K562 (cell line): ENCODE measurements around the gene AMH. TPM values are rescaled to one million over a fixed set of nuclear protein-coding genes. Genes with fewer than 3 reads are reported as not detected.

ENCODE experiments used
- BDP1 ChIP-seq: IDR thresholded peaks from 3 replicates; pipeline ENCODE4 v1.6.1; 2011; ENCODE audit not compliant: insufficient read length, insufficient read depth
- E4F1 ChIP-seq: fragments of 250-450 bp; sonication (Bioruptor Pico); IDR thresholded peaks from 2 replicates; pipeline ENCODE4 v1.5.0; 2021; ENCODE audit warnings: mild to moderate bottlenecking, borderline replicate concordance
- FOXA1 ChIP-seq: fragments of 450-650 bp; IDR thresholded peaks from 2 replicates; pipeline ENCODE4 v1.6.1; 2016; ENCODE audit warnings: mild to moderate bottlenecking, borderline replicate concordance
- MYNN ChIP-seq, 2 experiments: sonication (generic); formaldehyde crosslinking in 1 of 2; IDR thresholded peaks; 2 replicates each; pipeline versions ENCODE4 v1.5.0 to v1.6.1; 2016 to 2020; ENCODE audit warnings: antibody characterized with exemption in 1 of 2, missing genetic modification reagents in 1 of 2
- PML ChIP-seq: IDR thresholded peaks from 2 replicates; pipeline ENCODE4 v1.6.1; 2012; ENCODE audit warnings: low read length, inconsistent platforms
- POLR2A ChIP-seq: fragments of 450-650 bp; conservative IDR thresholded peaks from 2 replicates; pipeline ENCODE4 v1.6.1; 2016
- REST ChIP-seq, 2 experiments: fragments of 450-650 bp; formaldehyde crosslinking in 1 of 2; IDR thresholded peaks; 2 replicates each; pipeline versions ENCODE4 v1.4.0 to v1.6.1; 2014 to 2020; ENCODE audit warnings: mild to moderate bottlenecking in 2 of 2, borderline replicate concordance in 1 of 2, low read depth in 1 of 2
- SLC30A9 ChIP-seq: fragments of 250-450 bp; sonication (Bioruptor Pico); IDR thresholded peaks from 2 replicates; pipeline ENCODE4 v1.8.0; 2022; ENCODE audit warnings: mild to moderate bottlenecking, moderate library complexity
- TCF15 ChIP-seq: fragments of 250-450 bp; sonication (Bioruptor Pico); IDR thresholded peaks from 2 replicates; pipeline ENCODE4 v1.8.0; 2022; ENCODE audit warnings: moderate library complexity, mild to moderate bottlenecking, inconsistent platforms
- TFAM ChIP-seq: fragments of 250-450 bp; sonication (Bioruptor Pico); conservative IDR thresholded peaks from 2 replicates; pipeline ENCODE4 v1.5.0; 2021; ENCODE audit warnings: mild to moderate bottlenecking, moderate library complexity
- USF2 ChIP-seq: sonication (generic); formaldehyde crosslinking; IDR thresholded peaks from 2 replicates; pipeline ENCODE4 v1.5.0; 2020; ENCODE audit warnings: missing genetic modification reagents
- ZBTB5 ChIP-seq: fragments of 450-650 bp; IDR thresholded peaks from 2 replicates; pipeline ENCODE4 v1.6.1; 2017; ENCODE audit warnings: antibody characterized with exemption
- ZNF217 ChIP-seq: sonication (generic); formaldehyde crosslinking; IDR thresholded peaks from 2 replicates; pipeline ENCODE4 v1.8.0; 2022; ENCODE audit warnings: mild to moderate bottlenecking, missing genetic modification reagents
- polyA plus RNA-seq, 8 experiments: library from polyadenylated mRNA; depleted of rRNA in 4 of 8; stranded (reverse) in 5 of 8; unstranded in 3 of 8; fragments of >200 nt; fragmentation: Nextera tagmentation in 2 of 8; fragmentation: Illumina TruSeq in 1 of 8; extraction: Ambion mirVana in 2 of 8; extraction: Trizol in 1 of 8; gene quantifications; 2 replicates each; pipeline versions ENCODE4 v1.2.1 to v1.2.3, GENCODE V29; 2011 to 2014; ENCODE audit warnings: inconsistent platforms in 1 of 8, missing spikeins in 1 of 8
- total RNA-seq, 7 experiments: library from RNA; depleted of rRNA in 6 of 7; stranded (reverse); fragments of >200 nt in 6 of 7; fragmentation: Illumina TruSeq in 2 of 7; extraction: Trizol in 2 of 7; gene quantifications; 2 replicates each; pipeline versions ENCODE4 v1.2.1 to v1.2.3, GENCODE V29; 2011 to 2021; ENCODE audit warnings: low replicate concordance in 1 of 7

AMH gene
- total and polyA plus RNA-seq, 9 of the 15 experiments (the other 6 are each of a cell fraction or from before 2014, with no cell fraction given): 0.29 to 27.4 (median 2.6) TPM; not detected in 2

GRCh38 chr19:2249010-2249866, at the start of gene AMH (continued):
- TF ChIP-seq REST (IDR thresholded peaks at IDR 0.05; ENCODE audit: borderline replicate concordance) (no peak), REST (CRISPR knock-in tag; IDR thresholded peaks at IDR 0.05; ENCODE audit: low read depth) (no peak), SLC30A9 (CRISPR knock-in tag) (no peak), E4F1 (no peak), ZBTB5 (no peak), ZNF217 (CRISPR knock-in tag) (no peak), FOXA1 (no peak), BDP1 (no peak), PML (0 out of 2 replicates have a peak, but pooled peaks have one; percentile 22), TFAM (CRISPR knock-in tag) (no peak), USF2 (CRISPR knock-in tag) (no peak), POLR2A (peak; percentile 47; the same call in 1 of the 2 replicates), MYNN (IDR thresholded peaks at IDR 0.05) (peak; percentile 9), MYNN (CRISPR knock-in tag; IDR thresholded peaks at IDR 0.05) (no peak), TCF15 (CRISPR knock-in tag) (no peak)
